ENCODE results near the gene RTP5.
A peak's percentile ranks its signal among the peaks of the same experiment; 100 is the strongest.

Gene RTP5

GRCh38 chr2:241858206-241859016, 11.1 kb upstream of the RTP5 start, which contains the start of gene PDCD1:
PDCD1 (minus strand) TSS chr2:241858894; CDS start chr2:241858838, 56 bp downstream.
- DNase-seq = no peak

- no peak for DNase-seq
These were observed 10.5 kb upstream of the RTP5 start for GRCh38 chr2:241859017-241859435.

- DNase-seq = no peak
These were observed 9.9 kb upstream of the RTP5 start for GRCh38 chr2:241859436-241860183.

- no peak for DNase-seq
These were observed 9.1 kb upstream of the RTP5 start for GRCh38 chr2:241860184-241861078.

GRCh38 chr2:241861264-241861663, 8.3 kb upstream of the RTP5 start:
- DNase-seq = no peak

GRCh38 chr2:241862093-241862492, 7.4 kb upstream of the RTP5 start:
- no peak for DNase-seq

- no peak for DNase-seq
These were observed 6.6 kb upstream of the RTP5 start for GRCh38 chr2:241862775-241863535.

- DNase-seq = no peak
These were observed 6.0 kb upstream of the RTP5 start for GRCh38 chr2:241863536-241863954.

- no peak for DNase-seq
These were observed 5.2 kb upstream of the RTP5 start for GRCh38 chr2:241864168-241864849.

GRCh38 chr2:241864850-241865213, 4.7 kb upstream of the RTP5 start:
- DNase-seq = no peak

GRCh38 chr2:241865416-241865956, 4.0 kb upstream of the RTP5 start:
- DNase-seq = no peak

- no peak for DNase-seq
These were observed 3.4 kb upstream of the RTP5 start for GRCh38 chr2:241865957-241866789.

GRCh38 chr2:241866790-241867645, 2.5 kb upstream of the RTP5 start:
- DNase-seq = no peak

- no peak for DNase-seq
These were observed 1.6 kb upstream of the RTP5 start for GRCh38 chr2:241867776-241868420.

- no peak for DNase-seq
These were observed 858 bp upstream of the RTP5 start for GRCh38 chr2:241868661-241869081.

- peak; percentile 17 for DNase-seq
These were observed 582 bp downstream of the RTP5 start for GRCh38 chr2:241870081-241870541.

- DNase-seq = no peak
These were observed 1.3 kb downstream of the RTP5 start for GRCh38 chr2:241870611-241871537.
